ENCODE results near the gene TCF12.
"Not testable (repeated sequence)": the region's sequence is repeated elsewhere in the genome, so short reads cannot be mapped to it uniquely, and the experiment has no call there.

The TCF12 gene

GRCh38 chr15:57094321-57095257 is 176.1 kb downstream of the TCF12 start:
- no peak for DNase-seq (ENCODE audit: low read depth)

- DNase-seq (ENCODE audit: low read depth) = no peak
Measured at GRCh38 chr15:57095896-57096295, 177.5 kb downstream of the TCF12 start.

GRCh38 chr15:57097246-57097645 is 178.8 kb downstream of the TCF12 start:
- no peak for DNase-seq (ENCODE audit: low read depth)

GRCh38 chr15:57097919-57098543 is 179.6 kb downstream of the TCF12 start:
- not testable (repeated sequence) for DNase-seq (ENCODE audit: low read depth)

- DNase-seq (ENCODE audit: low read depth) = no peak
Measured at GRCh38 chr15:57098896-57099295, 180.5 kb downstream of the TCF12 start.

GRCh38 chr15:57100136-57100539 is 181.7 kb downstream of the TCF12 start:
- no peak for DNase-seq (ENCODE audit: low read depth)

- DNase-seq (ENCODE audit: low read depth) = no peak
Measured at GRCh38 chr15:57102858-57103257, 184.4 kb downstream of the TCF12 start.

GRCh38 chr15:57108296-57108695 is 189.9 kb downstream of the TCF12 start:
- no peak for DNase-seq (ENCODE audit: low read depth)

GRCh38 chr15:57109005-57109404 is 190.6 kb downstream of the TCF12 start:
- DNase-seq (ENCODE audit: low read depth) = no peak

- DNase-seq (ENCODE audit: low read depth) = no peak
Measured at GRCh38 chr15:57111002-57111401, 192.6 kb downstream of the TCF12 start.

- DNase-seq (ENCODE audit: low read depth) = no peak
Measured at GRCh38 chr15:57112178-57112577, 193.7 kb downstream of the TCF12 start.

- no peak for DNase-seq (ENCODE audit: low read depth)
Measured at GRCh38 chr15:57114070-57114469, 195.6 kb downstream of the TCF12 start.

GRCh38 chr15:57118013-57118799 is 199.8 kb downstream of the TCF12 start:
- no peak for DNase-seq (ENCODE audit: low read depth)

GRCh38 chr15:57122080-57122840 is 203.8 kb downstream of the TCF12 start:
- no peak for DNase-seq (ENCODE audit: low read depth)

GRCh38 chr15:57124036-57124435 is 205.6 kb downstream of the TCF12 start:
- no peak for DNase-seq (ENCODE audit: low read depth)

GRCh38 chr15:57129064-57129463 is 210.6 kb downstream of the TCF12 start:
- DNase-seq (ENCODE audit: low read depth) = no peak

GRCh38 chr15:57130956-57131355 is 212.5 kb downstream of the TCF12 start:
- no peak for DNase-seq (ENCODE audit: low read depth)

- no peak for DNase-seq (ENCODE audit: low read depth)
Measured at GRCh38 chr15:57133127-57133968, 214.9 kb downstream of the TCF12 start.

- DNase-seq (ENCODE audit: low read depth) = no peak
Measured at GRCh38 chr15:57134071-57134605, 215.7 kb downstream of the TCF12 start.

GRCh38 chr15:57134851-57135250 is 216.4 kb downstream of the TCF12 start:
- DNase-seq (ENCODE audit: low read depth) = no peak

GRCh38 chr15:57135800-57136199 is 217.4 kb downstream of the TCF12 start:
- no peak for DNase-seq (ENCODE audit: low read depth)
